Measurements from ENCODE around the gene ATP1B1. TPM values are rescaled to one million over a fixed set of nuclear protein-coding genes. Genes with fewer than 3 reads are reported as not detected.

The ATP1B1 gene
- total RNA-seq, 1 donor from 2014 or later, result 77.3 TPM

- TF ChIP-seq CTCF (IDR thresholded peaks at IDR 0.05; ENCODE audit: insufficient read depth, low read length, poor library complexity, severe bottlenecking), result no peak
- H3K36me3 ChIP-seq (ENCODE audit: control insufficient read depth, insufficient read depth, low read length), result no peaks in the 10 kb centered on the region
- no peaks in the 10 kb centered on the region for H3K27me3 ChIP-seq (ENCODE audit: control insufficient read depth, insufficient read depth, low read length)
- H3K4me3 ChIP-seq (ENCODE audit: low read depth, low read length), result no peak overlapping the region
- DNase-seq (ENCODE audit: low read depth), result no peak
These were observed 26.2 kb downstream of the ATP1B1 start for GRCh38 chr1:169132512-169133227.

- TF ChIP-seq CTCF (IDR thresholded peaks at IDR 0.05; ENCODE audit: insufficient read depth, low read length, poor library complexity, severe bottlenecking), result no peak
- Histone ChIP-seq H3K27me3 (ENCODE audit: control insufficient read depth, insufficient read depth, low read length) (no peaks in the 10 kb centered on the region), H3K4me3 (ENCODE audit: low read depth, low read length) (no peak overlapping the region), H3K36me3 (ENCODE audit: control insufficient read depth, insufficient read depth, low read length) (no peaks in the 10 kb centered on the region)
- no peak for DNase-seq (ENCODE audit: low read depth)
These were observed 26.7 kb downstream of the ATP1B1 start for GRCh38 chr1:169133228-169133576.

GRCh38 chr1:169133801-169134502 lies 27.5 kb downstream of the ATP1B1 start:
- H3K36me3 ChIP-seq (ENCODE audit: control insufficient read depth, insufficient read depth, low read length), result no peaks in the 10 kb centered on the region
- no peak for DNase-seq (ENCODE audit: low read depth)
- no peaks in the 10 kb centered on the region for H3K27me3 ChIP-seq (ENCODE audit: control insufficient read depth, insufficient read depth, low read length)
- H3K4me3 ChIP-seq (ENCODE audit: low read depth, low read length), result no peak overlapping the region
- no peak for TF ChIP-seq CTCF (IDR thresholded peaks at IDR 0.05; ENCODE audit: insufficient read depth, low read length, poor library complexity, severe bottlenecking)

GRCh38 chr1:169137357-169137756 lies 30.9 kb downstream of the ATP1B1 start:
- H3K27me3 ChIP-seq (ENCODE audit: control insufficient read depth, insufficient read depth, low read length), result no peaks in the 10 kb centered on the region
- no peaks in the 10 kb centered on the region for H3K36me3 ChIP-seq (ENCODE audit: control insufficient read depth, insufficient read depth, low read length)

GRCh38 chr1:169138866-169139670 lies 32.6 kb downstream of the ATP1B1 start:
- Histone ChIP-seq H3K36me3 (ENCODE audit: control insufficient read depth, insufficient read depth, low read length) (no peaks in the 10 kb centered on the region), H3K27me3 (ENCODE audit: control insufficient read depth, insufficient read depth, low read length) (no peaks in the 10 kb centered on the region), H3K4me3 (ENCODE audit: low read depth, low read length) (no peak overlapping the region)
- TF ChIP-seq CTCF (IDR thresholded peaks at IDR 0.05; ENCODE audit: insufficient read depth, low read length, poor library complexity, severe bottlenecking), result no peak
- no peak for DNase-seq (ENCODE audit: low read depth)

More at GRCh38 chr1:169137357-169137756, 30.9 kb downstream of the ATP1B1 start:
- DNase-seq (ENCODE audit: low read depth), result no peak
- TF ChIP-seq CTCF (IDR thresholded peaks at IDR 0.05; ENCODE audit: insufficient read depth, low read length, poor library complexity, severe bottlenecking), result no peak
- no peak overlapping the region for H3K4me3 ChIP-seq (ENCODE audit: low read depth, low read length)
